ENCODE data around the gene ADGRL1. TPM values are rescaled to one million over a fixed set of nuclear protein-coding genes. Genes with fewer than 3 reads are reported as not detected.

The ADGRL1 gene
- total and polyA plus RNA-seq, 2 of the 8 experiments (the other 6 are each of a cell fraction or from before 2014, with no cell fraction given): 95.6 to 112 TPM

DNA sequence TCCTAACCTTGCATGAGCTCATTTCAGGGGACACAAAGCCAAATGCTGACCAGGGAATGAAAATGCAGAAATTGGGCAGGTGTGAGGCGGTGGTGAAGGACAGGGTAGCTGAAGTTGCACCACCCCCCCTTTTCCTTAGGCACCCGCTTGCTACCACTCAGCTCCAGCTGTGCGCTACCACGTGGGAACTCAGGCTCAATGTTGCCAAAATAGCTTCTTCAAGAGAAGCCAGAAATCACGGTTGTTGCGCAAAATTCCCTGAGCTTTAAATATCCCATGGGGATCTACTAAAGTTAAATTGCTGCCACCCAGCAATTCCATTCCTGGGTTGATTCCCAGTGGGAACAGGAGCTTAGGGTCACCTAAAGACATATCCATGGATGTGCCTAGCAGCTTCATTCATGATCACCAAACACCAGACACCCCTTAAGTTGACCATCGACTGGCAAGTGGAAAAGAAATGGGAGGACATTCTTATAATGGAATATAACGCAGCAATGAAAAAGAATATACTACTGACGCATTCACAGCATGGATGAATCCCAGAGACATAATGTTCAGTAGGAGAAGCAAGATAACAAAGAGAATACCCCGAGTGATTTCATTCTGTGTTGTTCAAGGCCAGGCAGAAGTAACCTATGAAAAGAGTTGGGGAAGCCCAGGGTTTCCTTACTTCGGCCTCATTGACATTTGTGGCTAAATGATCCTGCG lies 12.8 kb upstream of the ADGRL1 start:
- WGBS, 2 experiments (ENCODE audit: extremely low coverage in 1 of 2, insufficient coverage in 1 of 2, insufficient read length in 1 of 2, insufficient replicate concordance in 2 of 2, low coverage in 1 of 2, low lambda C conversion rate in 2 of 2, missing lambda C conversion rate in 1 of 2): 91% methylated on average over 12 of the region's 12 CpGs; no CpG with 5 or more reads in 1 of the 2 experiments
- no peak for DNase-seq (ENCODE audit: low read depth in 1 of 2, low spot score in 2 of 2)
- Histone ChIP-seq H3K9ac (replicated peaks in 1 of 4; ENCODE audit: extremely low read depth in 1 of 4, low read depth in 3 of 4, low read length in 3 of 4) (no peak overlapping the region; a peak in 1 of 7 replicates), H3K79me1 (ENCODE audit: low read depth, low read length) (no peaks in the 10 kb centered on the region), H3K4me2 (ENCODE audit: insufficient read depth in 1 of 2, low read depth in 2 of 2, low read length in 2 of 2) (no peak overlapping the region), H3K4ac (replicated peaks; ENCODE audit: insufficient read length, low read depth, low read length) (no peak overlapping the region), H2BK120ac (replicated peaks; ENCODE audit: low read depth, low read length) (no peak overlapping the region), H2AK5ac (ENCODE audit: low read depth, low read length) (no peak overlapping the region), H3K36me3 (ENCODE audit: control insufficient read depth in 2 of 4, insufficient read depth in 4 of 4, low read length in 3 of 4) (no peaks in the 10 kb centered on the region), H4K8ac (ENCODE audit: extremely low read depth, insufficient read depth, low read length) (no peak overlapping the region), H4K5ac (ENCODE audit: insufficient read length, low read depth, low read length) (no peak overlapping the region), H2BK12ac (ENCODE audit: low read depth, low read length) (no peak overlapping the region), H2BK20ac (ENCODE audit: low read length) (no peak overlapping the region), H3K27ac (ENCODE audit: low read depth, low read length) (no peak overlapping the region), H3K4me1 (replicated peaks in 1 of 4; ENCODE audit: control insufficient read depth in 3 of 4, insufficient read depth in 4 of 4, low read length in 3 of 4) (peaks cover 0 to 5% (median 0%) of the 10 kb centered on the region in 4 experiments; a peak in 2 of 7 replicates), H2BK5ac (ENCODE audit: low read depth, low read length) (no peak overlapping the region), H3K79me2 (ENCODE audit: control insufficient read depth in 1 of 2, insufficient read depth in 2 of 2, low read length in 2 of 2) (no peaks in the 10 kb centered on the region), H2BK15ac (ENCODE audit: low read length) (no peak overlapping the region), H3K9me3 (ENCODE audit: insufficient read depth in 2 of 2, low read depth in 1 of 2, low read length in 1 of 2) (no peaks in the 10 kb centered on the region), H3K23me2 (ENCODE audit: low read depth, low read length) (peaks cover 3% of the 10 kb centered on the region; the same call in 1 of the 2 replicates), H4K91ac (replicated peaks; ENCODE audit: insufficient read length, low read length) (no peak overlapping the region), H3K4me3 (ENCODE audit: extremely low read depth in 1 of 4, insufficient read depth in 2 of 4, low read depth in 3 of 4, low read length in 4 of 4) (no peak overlapping the region), H3K23ac (ENCODE audit: insufficient read length) (no peak overlapping the region), H2AFZ (ENCODE audit: low read length) (no peak overlapping the region), H3K18ac (ENCODE audit: extremely low read depth, low read length) (no peak overlapping the region), H4K20me1 (replicated peaks in 1 of 2; ENCODE audit: control insufficient read depth in 1 of 2, insufficient read depth in 2 of 2, low read length in 2 of 2) (no peaks in the 10 kb centered on the region), H3K56ac (replicated peaks; ENCODE audit: insufficient read length, low read depth, low read length) (no peak overlapping the region), H3K14ac (ENCODE audit: insufficient read length) (no peak overlapping the region), H3K27me3 (replicated peaks in 1 of 4; ENCODE audit: control insufficient read depth in 3 of 4, extremely low read depth in 1 of 4, insufficient read depth in 3 of 4, low read length in 3 of 4) (no peaks in the 10 kb centered on the region)
- CTCF ChIA-PET (ENCODE audit: partially characterized antibody): interaction anchor here (1.2 to 2.2 kb wide), 6 partner anchors 19 to 129 kb away, joined by 3 to 9 read pairs (median 5); no protein-coding TSS in a partner anchor
- POLR2A ChIA-PET (ENCODE audit: partially characterized antibody): interaction anchor here (1.0 kb wide), 1 partner anchor 130 kb away, joined by 3 read pairs; no protein-coding TSS in a partner anchor
- no peak for FAIRE-seq
- TF ChIP-seq KDM1A (IDR thresholded peaks at IDR 0.05; ENCODE audit: borderline replicate concordance, low read length) (peak; percentile 51; the same call in 1 of the 2 replicates), SUZ12 (IDR thresholded peaks at IDR 0.05; ENCODE audit: low read length) (no peak)
